ENCODE data around the gene LIN7A.

GRCh38 chr12:80902711-80903110 lies 35.0 kb downstream of the LIN7A start:
- TF ChIP-seq CTCF (IDR thresholded peaks at IDR 0.05): no peak
- TF ChIP-seq ZFX (IDR thresholded peaks at IDR 0.05; ENCODE audit: borderline replicate concordance): no peak
